GM18951 (cell line): Measurements from ENCODE around the gene TMEM95.
A peak's percentile ranks its signal among the peaks of the same experiment; 100 is the strongest.

Experiments
- POLR2A ChIP-seq: IDR thresholded peaks from 4 replicates; pipeline ENCODE4 v1.6.1; 2011; ENCODE audit warnings: mild to moderate bottlenecking; ENCODE audit not compliant: insufficient read length, insufficient read depth; ENCODE audit errors: extremely low read depth
- in situ Hi-C: fragments of 300-500 bp; cut with MboI; formaldehyde crosslinking; loops from one replicate; pipeline ENCODE4 v1.12.0; 2022; ENCODE audit warnings: low sequenced_read_pairs, mixed read lengths, inconsistent platforms; ENCODE audit not compliant: unreplicated experiment

Gene TMEM95

DNA sequence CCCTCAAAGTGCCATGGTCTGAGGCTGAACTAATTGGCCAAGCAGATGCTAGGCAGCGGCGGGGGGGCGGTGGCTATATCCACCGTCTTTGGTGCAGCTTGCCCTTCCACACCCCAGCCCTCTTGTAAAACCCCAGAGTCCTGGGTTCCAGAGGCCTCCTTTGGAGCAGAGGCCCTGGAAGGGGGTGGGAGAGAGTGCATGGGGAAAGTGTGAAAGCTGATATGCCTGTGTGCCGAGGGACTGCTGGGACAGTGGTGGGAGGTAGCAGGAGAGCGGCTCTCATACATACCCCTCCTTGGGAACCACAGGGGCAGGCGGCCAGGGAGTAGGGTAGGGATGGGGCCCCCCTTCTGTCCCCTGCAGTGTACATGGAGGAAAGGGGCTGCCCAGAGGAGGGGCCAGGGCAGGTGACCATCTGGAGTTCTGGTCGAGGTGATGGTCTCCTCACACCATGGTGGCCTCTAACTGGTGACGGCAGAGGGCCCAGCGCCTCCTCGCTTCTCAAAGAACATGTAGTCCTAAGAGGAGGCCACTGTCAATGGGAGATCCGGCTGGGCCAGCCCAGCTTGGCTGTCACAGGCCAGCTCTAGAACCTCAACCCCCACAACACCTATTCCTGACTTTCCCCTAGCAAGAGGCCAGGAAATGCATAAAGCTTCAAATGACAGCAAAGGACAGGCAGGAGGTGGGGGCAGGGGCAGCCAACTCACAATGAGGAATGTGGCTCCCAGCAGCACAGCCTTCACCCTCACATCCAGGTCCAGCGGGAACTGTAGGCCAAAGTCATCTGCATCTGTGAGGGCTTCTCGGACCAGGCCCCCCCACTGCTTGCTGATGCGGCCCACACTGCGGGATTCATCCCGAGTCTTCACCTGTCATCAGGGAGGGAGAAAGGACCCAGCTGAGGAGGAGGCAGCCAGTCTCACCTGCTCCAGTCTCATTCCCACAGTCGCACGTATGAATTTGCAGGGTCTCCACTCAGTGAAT, 35.3 kb downstream of the TMEM95 start:
- no peak for TF ChIP-seq POLR2A
- in situ Hi-C loops = no loop called here

DNA sequence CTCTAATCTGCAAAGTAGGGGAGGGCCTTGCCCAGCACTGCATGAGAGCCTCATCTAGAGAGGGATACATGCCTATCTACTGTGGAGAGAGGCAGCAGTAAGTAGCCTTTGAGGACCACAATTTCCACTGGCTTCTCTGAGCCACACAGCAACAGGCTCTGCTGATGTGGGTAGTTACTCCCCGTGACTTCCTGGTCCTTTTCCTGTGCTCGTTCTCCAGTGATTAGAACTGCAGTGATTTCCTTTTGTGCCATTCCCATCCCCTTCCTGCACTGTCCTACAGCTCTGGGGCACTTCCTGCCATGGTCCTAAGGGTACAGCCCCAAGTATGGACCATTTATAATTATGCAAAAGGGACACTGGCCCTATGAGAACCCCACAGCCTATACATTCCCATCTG, 36.4 kb downstream of the TMEM95 start:
- no peak for TF ChIP-seq POLR2A
- in situ Hi-C loops = no loop called here

DNA sequence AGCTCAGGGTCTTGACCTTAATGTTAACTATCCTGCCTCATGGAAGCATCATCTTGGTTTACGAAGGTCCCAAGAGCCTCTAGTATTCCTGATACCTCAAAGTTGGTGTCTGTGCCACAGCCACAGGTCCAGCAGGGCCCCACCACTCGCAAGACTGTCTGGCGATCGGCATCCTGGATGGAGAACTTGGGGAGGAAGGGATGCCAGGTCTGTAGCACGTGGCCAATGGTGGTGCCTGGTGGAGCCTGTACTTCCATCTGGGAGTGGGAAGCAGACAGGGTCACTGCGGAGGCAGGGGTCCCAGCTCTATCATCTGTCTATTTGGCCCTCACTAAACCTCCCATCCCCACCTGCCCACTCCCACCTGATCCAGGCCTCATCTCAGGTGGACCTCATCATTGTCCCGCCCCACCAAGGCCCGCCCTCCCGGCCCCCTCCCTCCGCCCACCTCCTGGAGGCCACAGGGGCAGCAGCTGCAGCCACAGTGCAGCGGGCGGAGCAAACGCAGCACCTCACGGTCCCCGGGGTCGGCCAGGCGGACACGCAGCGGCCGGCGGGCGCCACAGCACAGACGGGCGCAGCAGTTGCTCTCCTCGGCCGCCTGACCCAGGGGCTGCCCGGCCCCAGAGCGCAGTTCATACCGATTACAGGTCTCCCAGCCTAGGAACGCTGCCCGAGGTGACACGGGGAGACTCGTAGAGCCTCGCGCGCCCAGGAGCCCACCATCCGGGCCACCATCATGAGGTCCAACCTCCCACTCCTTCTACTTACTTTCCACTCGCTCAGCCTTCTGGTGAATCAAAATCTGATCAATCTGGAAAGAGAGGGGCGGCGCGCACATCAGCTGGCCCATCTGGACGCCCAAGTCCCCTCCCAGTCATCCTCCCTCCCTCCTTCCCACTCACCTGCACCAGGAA, 38.0 kb downstream of the TMEM95 start:
- in situ Hi-C loops = no loop called here
- no peak for TF ChIP-seq POLR2A

DNA sequence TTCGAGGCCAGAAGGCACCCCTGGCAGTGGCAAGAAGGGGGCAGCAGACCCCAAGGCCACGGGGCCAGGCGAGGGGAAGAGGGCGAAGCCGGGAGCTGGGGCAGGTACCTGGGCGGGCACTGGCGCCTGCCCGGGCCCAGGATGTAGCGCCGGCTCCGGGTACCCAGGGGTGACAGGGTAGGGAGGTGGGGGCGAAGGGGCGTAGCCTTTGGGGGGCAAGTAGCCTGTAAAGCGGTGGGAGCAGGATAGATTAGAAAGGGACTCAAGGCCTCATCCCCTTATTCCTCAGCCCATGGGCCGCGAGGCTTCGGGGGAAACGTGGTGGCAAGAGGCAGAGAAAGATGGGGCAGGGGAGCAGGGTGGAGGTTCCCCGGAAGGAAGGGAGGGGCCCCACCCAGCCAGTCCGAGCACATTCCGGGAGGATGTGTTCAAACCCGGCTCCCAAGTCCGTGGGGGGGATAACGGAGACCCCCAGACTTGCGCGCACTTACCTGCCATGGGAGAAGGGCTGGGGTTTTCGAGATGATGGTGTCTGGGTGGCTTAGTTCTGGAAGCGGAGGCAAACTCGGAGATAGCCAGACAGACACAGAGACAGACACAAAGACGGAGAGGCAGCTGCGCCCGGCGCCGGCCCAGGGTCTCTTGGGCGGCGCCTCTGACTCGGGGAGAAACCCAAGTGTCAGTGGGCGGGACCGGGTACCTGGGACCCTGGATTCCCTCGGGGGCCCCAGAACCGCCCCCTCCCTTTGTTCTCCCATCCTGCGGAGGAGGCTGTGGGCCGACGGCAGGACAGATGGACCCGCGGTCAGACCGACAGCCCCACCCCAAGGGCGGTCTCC, 38.9 kb downstream of the TMEM95 start:
- TF ChIP-seq POLR2A = no peak
- in situ Hi-C loops = no loop called here

DNA sequence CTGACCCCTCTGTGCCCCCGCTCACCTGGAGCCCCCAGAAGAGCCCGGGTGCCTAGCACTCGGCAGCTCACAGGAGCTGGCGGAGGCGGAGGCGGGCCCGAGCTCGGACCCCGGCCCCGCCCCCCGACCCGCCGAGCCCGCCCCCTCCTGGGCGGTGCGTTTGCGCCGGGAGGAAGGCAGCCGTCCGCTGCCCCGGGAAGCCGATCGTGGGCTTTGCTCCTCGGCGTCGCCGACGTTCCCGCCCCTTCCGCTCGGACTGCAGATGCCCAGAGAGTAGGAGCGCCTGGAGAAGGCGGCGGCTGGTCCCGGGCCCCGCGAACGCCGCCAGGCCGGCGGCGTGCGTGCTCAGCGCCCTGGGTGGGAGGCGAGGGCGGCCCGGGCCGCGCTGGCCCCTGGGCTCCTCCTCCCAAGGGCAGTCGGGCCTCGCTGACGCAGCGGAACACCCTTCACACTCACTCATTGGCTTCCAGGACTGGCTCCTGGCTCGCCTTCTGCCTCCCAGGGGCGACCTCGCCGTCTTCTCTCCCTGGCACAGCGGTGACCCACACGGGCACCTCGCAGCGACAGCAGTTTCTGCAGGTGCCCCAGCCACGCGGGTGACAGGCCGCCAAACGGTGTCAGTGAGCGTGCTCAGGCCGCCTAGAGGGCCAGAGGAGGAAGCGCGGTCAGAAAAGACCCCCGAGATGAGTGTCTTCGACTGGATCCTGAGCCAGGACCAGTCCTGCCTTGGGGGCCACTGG, 39.7 kb downstream of the TMEM95 start, which contains the start of gene PLSCR3:
TSS of gene PLSCR3 (minus strand) at position 74 of the 740 bp plus-strand sequence. CDS start 415 bp downstream, outside the sequence.
- TF ChIP-seq POLR2A = peak; percentile 90
- in situ Hi-C loops = no loop called here

DNA sequence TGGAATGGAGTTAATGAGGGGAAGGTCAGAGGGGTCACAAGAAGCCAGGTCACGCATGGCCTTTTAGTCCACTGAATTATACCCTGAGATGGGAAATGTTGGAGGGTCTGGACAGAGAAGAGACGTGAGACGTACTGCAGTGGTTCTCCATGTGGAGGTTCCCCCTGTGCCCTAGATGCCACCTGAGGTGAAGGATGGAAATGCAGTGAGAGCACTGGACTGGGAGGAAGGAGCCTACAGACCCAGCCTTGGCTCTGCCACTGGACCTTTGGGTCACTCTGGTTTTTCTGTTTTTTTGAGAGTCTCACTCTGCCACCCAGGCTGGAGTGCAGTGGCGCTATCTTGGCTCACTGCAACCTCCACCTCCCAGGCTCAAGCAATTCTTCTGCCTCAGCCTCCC, 41.2 kb downstream of the TMEM95 start:
- TF ChIP-seq POLR2A = no peak
- in situ Hi-C loops = no loop called here

DNA sequence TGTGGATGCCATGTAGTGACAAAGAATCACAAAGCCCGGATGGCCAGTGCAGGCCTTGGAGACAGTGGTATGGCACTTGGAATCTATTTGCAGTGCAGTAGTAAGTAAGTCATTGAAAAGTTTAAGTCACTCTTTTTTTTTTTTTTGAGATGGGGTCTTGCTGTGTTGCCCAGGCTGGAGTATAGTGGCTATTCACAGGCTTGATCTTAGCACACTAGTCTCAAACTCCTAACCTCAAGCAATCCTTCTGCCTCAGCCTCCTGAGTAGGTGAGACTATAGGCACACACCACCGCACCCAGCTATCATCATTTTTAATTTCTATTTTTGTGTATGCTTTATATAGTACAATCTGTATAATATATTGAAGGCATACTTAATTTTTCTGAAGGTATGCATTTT, 43.7 kb downstream of the TMEM95 start:
- TF ChIP-seq POLR2A = no peak
- in situ Hi-C loops = no loop called here

DNA sequence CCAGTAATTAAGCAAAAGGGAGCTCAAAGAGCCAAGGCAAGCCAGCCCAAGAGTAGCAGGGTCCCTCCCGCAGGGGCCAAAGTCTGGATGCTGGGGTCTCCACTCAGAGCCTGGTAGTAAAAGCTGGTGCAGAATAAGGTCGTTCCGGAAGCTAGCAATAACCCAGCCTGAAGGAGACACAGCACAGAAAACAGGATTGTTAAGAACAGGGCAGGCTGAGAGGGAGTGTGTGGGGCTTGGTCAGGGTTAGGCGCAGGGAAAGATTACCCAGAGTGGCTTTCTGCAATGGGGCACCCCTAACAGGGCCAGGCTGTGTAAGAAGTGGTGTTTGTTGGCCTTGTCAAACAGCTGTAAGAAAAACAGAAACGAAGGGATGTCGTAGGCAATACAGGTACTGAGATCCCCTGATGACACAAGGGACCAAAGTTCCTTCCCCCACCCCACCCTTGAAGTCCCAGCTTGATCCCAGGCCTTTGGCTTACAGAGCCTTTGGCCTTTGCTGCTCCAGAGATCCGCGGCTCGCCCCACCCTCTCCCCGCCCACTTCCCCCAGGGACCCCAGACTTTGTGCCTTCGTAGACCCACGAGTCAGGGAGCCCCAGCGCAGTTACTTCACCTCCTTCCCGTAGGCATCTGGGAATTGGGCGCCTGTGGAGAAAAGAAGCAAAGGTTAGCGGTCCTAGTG, 48.2 kb downstream of the TMEM95 start:
- in situ Hi-C loops = no loop called here
- TF ChIP-seq POLR2A = no peak

DNA sequence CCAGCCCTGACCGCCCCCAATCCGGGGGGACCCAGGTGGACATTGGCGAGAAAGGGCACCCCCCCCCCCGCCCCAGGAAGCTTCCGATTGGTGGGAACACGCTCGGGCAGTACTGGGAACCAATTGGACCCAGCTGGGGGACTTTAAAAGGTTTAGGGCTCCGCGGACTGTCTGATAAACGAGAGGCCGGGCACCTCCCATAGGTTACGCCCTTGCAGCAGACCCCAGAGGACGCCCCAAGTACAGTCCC, 48.7 kb downstream of the TMEM95 start:
- no peak for TF ChIP-seq POLR2A
- in situ Hi-C loops = no loop called here

DNA sequence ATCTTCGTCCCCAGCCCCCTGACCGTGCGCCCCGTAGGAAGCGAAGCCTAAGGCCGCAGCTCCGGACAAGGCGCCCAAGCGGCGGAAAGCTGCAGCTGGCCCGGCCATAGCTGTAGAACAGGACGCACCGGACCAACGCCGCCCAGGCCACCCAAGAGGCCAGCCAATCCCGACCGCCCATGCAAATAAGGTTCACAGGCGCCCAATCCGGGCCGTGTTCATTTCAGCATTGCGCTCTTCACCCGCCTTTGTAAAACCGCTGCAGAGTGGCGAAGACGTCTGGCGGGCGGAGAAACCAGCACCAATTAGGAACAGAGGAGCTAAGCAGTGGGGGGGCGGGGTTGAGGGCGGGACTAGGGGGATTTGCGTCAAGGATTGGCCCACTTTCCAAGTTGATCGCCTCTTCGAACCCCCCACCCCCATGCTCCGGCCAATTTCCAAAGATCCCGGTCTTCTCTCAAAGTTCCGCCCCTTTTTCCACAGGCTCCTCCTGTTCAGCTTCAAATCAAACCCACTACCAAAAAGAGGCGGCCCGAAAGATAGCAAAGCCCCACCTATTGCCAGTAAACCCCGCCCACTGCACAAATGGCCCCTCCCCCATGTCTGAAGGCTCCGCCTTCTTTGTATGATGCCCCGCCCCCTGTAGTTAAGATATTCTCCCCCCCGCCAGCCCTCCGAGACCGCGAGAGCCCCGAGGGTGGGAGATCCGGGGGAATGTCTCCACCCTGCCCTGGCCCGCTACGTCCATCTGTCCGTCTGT, 49.2 kb downstream of the TMEM95 start, which contains the start of gene TMEM256:
TSS of gene TMEM256 (minus strand) at position 121 of the 760 bp plus-strand sequence. CDS start at position 108, 13 bp downstream.
- peak; percentile 95 for TF ChIP-seq POLR2A
- in situ Hi-C loops = no loop called here
